ENCODE results near the gene JDP2.

JDP2 gene

DNA sequence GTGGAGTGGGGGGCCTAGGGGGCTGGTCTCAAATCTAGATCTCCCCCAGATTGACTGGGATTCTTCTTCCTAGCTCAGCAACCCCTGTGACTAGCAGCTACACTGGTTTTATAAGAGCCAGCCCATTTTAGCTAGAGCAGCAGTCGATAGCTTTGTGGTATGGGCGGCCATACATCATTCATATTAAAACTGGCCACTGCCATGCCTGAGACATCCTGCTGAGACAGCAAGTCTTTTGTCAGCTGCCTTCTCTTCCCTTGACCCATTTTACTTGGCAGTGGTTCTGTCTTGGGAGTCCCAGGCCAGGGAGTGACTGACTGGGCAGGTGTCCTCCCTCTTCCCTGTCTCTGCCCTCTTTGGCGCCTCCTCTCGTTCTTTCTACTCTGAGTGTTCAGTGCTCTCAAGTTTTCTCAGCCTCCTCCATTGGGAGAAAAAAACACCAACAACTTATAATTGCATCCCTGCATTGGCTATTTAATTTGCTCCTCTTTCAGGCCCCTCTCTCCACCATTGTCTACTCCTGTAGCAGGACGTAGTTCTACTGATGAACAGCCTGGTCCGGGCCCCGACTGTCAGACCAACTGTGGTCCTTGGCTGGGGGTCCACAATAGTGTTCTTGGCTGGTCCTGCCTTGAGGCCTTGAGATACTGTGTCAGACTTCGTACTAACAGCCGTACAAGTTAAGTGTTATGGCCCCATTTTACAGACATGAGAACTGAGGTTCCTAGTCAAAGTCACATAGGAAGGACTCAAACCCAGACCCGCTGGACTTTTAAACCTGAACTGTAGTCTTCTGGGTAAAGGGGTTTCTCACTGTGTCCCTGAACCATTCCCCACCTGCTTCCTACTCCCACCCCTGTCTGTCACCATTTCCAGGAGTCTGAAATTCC lies 18.3 kb upstream of the JDP2 start:
- DNase-seq (ENCODE audit: low spot score) = no peak

DNA sequence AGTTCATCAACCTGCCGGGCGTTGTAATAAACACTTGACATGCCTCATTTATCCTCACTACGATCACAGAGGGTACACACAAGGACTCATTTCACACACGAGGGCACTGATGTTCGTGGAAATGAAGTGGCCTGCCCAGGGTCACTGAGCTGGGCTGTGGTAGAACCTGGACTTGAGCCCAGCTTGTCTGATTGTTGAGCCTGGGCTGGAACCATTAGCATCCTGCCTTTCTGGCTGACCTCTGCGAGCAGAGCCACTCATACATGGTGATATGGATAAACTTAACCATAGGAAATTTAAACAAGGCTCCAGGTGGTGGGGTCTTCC lies 16.6 kb upstream of the JDP2 start:
- DNase-seq (ENCODE audit: low spot score) = no peak

DNA sequence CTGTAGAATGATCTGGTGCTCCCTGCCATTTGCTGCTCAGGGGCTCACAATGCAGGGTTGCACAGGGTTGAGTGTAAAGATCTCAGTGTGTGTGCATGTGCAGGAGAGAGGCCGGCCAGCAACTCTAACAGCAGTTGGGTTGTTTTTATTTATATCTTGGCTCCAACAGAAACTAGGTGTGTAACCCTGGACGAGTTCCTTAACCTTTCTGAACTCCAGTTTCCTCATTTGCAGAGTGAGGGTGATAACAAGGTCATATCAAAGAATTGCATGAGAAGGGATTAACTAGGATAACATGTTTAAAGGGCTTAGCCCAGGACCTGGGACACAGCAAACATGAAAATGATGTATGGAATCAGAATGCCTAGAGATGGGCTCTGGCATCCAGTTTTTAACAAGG lies 14.8 kb upstream of the JDP2 start:
- DNase-seq (ENCODE audit: low spot score) = no peak

DNA sequence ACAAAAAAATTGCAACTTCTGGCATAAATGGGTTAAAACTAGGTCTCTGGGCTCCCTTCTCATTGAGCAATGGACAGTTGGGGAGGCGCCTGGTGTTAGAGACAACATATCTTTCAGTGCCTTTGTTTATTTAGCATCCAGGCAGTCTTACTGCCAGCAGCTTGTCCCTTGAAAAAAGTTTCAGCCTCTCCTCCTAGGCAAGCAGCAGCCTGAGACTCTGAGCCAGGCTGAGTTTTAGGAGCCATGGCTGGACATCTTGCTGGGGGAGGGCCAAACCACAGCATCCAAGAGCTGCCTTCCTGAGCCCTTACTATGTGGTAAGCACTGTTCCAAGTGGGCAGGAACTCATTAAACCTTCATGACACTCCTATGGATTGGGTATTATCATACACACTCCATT lies 10.1 kb upstream of the JDP2 start:
- DNase-seq (ENCODE audit: low spot score) = no peak

DNA sequence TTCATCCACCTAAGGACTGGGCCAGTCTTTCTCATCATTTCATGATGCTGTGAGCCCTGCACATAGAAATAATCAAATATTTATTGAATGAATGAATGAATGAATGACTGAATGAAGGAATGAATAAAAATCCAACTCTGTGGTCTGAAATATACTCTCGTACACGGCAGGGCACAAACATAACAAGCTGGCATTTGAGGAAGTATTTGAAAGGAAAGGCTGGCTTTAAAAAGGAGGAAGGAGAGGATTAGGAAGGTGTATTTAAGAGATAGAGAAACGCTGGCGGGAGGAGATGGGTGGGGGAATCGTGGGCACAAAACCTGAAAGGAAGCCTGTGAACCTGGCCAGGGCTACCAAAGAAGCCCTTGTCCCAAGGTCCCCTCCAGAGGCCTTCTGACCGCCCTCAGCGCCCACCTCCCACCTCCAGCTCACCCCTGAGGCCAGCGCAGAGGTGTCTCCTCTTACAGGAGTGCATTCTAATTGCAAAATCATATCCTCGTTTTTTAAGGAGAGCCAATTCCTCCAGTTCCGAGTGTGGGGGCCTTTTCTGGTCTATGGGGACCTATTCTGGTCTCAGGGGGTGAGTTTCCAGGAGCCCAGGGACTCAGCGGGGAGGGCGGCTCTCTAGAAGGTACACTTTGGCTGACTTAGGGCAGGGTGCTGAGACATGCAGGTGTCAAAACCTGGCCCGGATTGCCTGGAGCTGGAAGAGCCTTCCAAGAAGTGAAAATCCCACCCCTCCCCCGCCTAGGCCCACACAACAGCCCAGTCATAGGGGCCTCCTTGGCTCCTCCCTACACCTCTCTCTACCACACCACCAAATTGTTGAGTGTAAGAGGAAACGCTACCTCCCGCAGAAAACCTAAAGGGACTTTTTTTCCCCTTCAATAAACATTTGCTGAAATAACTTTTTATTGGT lies 8.7 kb upstream of the JDP2 start:
- DNase-seq (ENCODE audit: low spot score) = peak; percentile 17

DNA sequence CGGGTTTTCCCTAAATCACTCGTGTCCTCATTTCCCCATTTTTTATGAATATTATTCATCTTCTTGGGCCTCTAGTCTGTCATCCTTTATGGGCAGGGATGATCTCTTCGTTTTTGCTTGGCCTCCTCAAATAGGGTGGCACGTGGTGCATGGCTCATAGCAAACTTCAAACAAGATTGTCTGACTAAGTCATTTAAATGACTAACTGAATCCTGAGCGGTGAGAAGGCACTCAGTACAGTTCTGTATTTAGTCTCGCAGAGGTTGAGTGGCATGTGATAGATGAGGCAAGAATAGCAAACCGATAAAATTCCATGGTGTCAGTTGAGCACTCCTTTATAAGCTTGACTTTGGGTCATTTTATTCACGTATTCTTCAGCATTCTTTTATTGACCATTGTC lies 5.7 kb upstream of the JDP2 start:
- no peak for DNase-seq (ENCODE audit: low spot score)

DNA sequence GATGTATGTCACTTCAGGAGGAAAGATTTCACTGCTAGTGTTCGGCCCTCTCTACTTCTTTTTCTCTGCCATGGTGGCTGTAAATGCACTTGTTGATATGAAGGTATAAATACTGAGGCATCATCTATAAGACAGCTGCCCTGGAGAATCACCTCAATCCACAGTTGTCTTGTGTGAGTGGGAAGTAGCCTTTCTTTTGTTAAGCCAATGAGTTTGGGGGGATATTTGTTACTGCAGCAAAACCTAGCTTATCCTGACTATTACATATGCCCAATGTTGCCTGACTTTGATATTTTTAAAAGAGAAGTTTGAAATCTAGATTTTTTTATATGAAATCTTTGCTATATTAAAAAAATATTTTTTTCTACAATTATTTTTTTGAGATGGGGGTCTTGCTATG lies 3.3 kb upstream of the JDP2 start:
- DNase-seq (ENCODE audit: low spot score) = no peak

DNA sequence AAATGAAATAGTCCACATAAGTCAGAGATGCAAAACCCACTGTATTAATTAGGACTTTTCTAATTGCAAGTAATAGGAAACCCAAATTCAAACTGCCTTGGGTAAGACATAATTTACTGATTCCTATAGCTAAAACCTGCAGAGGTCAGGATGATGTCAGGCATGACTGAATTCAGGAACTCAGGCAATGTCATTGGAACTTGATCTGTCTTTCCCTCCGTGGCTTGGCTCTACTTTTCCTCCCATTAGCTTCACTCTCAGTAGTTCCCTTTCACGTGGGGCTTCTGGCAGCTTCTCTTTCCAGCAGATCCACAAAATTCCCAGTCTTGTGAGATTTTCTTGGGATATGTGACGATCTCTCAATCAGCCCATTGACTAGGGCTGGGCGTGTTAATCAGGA lies 2.4 kb upstream of the JDP2 start:
- DNase-seq (ENCODE audit: low spot score) = no peak

DNA sequence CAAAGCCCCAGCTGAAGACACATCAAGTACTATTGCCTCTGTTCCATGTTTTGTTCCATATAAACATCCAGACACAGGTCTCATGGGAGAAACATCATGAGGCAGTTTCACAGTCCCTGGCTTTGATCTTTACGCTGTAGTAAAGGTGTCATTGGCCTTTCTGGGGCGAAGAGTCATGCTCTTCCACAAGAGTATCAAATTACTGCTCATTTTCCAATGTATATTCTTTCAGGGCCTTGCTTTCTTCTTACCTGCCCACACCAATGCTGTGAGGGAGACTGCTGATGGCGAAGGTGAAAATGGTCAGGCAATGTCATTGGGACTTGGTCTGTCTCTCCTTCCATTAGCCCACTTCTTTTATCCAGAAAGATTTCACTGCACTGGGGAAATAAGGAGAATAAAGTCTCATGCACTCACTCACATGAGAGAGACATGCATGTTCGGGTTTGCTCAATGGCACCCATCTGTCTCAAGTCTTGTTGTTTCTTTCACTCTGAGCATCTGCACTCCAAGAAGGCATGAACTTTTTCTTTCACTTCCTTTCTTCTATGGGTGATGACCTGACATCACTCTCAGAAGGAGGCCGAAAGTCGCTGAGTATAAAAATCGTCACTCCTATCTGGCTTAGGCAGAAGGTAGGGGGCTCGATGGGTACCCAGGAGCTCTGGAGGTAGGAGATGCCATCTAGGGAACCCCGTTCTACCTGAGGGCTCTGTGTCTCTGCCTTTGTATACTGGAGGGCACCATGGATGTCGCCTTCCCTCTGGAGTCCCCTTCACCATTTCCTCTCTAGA lies 1.3 kb upstream of the JDP2 start:
- no peak for DNase-seq (ENCODE audit: low spot score)

DNA sequence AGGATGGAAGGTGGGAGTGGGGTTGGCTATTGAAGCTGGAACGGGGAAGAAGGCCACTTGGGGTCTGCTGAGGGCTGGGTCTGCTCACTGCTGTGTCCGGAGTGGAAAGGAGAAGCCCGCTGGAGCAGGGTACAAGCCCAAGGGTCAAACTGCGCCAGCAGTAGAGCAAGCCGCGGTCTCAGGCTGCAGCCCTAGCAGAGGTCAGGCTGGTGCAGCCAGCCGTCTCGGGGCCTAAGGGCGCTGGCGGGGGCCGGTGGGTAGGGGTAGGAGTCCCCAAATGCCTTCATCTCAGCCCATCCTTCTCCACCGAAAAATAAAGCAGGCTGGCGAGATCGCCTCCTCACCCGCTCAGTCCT lies 718 bp upstream of the JDP2 start:
- DNase-seq (ENCODE audit: low spot score) = no peak

DNA sequence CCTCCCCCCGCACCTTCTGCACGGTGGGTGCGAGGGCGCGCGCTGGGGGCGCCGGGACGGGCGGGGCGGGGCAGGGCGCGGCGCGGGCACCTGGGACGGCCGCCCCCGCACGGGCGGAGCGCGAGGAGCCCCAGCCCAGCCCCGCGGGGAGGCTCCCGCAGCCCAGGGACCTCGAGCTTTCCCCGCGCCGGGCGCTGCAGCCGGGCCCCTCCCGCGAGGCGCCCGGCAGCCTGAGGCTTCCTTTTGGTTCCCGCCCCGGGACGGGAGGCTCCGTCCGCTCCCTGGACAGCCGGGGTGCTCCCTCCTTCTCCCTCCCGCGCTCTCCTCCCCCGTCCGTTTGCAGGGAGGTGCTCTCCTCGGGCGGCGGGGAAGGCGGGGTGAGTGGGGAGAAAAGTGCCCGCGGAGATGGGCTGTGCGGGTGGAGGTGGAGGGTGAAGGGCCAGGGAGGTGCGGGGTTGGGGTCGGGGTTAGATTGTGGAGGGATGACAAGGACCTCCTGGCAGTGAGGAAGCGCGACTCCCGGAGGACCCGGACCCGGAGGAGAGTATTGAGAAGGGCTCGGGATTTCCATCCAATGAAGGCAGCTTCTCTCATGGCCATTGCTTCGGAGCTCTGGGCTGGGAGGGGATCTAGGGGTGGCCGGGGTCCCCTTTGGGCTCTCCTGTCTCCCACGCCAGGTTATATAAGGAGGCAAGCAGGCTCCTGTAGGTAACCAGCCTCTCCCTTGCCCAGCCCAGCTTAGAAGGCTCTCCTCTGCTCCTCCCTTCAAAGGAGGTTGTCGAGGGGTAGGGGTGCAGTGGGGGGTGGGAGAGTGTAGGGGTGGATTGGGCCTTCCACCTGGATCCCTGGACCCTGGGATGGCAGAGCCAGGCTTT lies 645 bp downstream of the JDP2 start:
- no peak for DNase-seq (ENCODE audit: low spot score)

DNA sequence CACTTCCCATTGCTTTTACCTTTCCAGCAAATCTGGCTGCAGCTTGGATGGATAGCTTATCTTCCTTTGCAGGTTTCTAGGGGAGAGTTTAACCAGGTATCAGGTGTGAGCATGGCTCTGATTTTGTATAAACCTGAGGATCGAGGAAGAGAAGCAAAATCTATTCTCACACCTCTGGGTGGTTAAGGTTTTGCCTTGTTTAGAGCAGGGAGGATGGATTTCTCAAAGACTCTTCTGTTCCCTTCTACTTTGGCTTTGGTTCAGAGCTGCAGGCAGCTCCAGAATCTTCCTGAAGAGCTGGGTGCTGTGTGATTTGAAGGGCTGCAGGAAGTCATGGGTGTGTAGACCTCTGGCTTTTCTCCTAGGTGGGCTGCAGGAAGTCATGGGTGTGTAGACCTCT lies 1.7 kb downstream of the JDP2 start:
- DNase-seq (ENCODE audit: low spot score) = no peak

DNA sequence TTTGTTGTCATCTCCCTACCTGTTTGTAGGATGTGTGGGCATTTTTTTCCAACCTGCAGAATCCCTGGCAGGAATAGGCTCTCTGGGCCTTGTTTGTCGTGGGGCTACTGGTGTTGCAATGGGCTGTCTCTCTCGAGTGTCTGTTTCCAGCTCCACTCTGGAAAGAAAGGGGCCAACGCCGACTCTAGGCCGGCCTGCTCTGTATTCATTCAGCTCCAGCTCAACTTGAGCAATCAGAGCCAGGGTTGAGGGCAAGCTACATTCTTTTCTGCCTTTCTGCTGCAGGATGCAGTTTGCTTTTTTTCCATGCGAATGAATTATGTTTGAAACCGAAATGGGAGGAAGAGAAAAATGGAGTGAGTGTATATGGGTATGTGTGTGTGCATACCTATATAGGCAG lies 2.3 kb downstream of the JDP2 start:
- no peak for DNase-seq (ENCODE audit: low spot score)

DNA sequence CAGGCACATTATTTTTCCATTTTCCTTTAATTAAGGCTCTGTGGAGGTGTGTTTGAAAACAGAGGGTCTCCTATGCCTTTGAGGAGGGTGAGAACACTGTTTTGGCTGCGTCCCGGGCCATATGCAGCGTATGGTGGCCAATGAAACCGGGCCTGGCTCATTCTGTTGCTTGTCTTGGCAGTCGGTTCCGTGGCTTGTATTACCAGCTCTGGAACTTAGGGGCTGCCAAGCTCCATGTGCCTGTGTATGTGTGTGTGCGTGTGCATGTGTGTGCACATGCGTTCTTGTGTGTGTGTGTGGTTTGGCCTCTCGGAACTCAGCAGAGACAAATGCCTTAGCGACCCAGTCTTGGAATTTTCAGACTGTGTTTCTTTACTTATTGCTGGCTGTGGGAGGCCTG lies 2.7 kb downstream of the JDP2 start:
- DNase-seq (ENCODE audit: low spot score) = no peak

DNA sequence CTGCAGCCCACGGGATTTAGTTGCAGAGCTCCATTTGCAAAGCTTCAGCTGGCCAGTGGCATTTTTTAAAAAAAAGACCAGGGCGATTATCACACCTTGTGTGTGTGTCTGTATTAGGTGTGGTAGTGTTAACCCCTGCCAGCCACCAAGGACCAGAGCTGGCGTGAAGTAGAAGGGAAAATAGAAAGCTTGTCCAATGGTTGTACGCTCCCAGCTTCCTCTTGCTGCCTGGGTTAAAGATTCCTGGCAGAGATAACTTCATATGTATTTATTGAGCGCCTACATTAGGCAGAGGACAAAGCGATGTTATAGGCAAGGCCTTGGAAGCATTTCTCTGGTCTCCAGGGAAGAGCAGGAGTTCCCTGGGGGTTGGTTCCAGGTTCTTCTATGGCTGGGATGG lies 3.2 kb downstream of the JDP2 start:
- no peak for DNase-seq (ENCODE audit: low spot score)

DNA sequence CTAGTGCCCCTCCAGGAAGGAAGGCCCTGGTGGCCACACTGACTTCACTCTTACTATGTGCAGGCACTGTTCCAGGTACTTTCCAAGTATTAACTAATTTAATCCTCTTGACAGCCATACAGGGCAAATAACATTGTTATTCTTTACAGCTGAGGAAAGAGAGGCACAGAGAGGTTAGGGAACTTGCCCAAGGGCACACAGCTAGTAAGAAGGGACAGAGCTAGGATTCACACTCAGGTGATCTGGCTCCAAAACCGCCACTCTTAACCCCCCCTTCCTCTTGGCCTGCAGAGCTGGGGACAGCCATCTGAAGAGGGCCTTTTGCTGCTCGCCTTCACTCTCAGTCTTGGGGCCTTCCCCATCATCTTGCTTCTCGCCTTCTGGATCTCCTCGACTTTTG lies 4.0 kb downstream of the JDP2 start:
- no peak for DNase-seq (ENCODE audit: low spot score)

DNA sequence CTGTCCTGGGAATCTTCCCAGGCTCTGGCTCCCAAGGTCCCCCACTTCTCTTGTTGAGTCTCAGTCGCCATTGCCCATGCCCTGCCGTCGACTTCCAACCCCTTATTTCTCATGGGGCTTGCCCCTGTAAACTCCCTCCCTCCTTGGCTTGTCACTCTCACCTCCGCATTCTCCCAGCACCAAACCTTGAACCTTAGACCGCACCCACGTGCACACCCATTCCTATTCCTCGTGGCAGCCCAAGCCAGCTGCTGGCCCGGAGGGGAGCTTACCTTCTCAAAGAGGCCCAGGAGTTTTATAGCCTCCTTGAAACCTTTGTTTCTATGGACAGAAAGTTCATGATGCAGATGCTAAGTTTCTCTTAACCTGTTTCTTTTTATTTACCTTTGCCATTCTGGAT lies 4.6 kb downstream of the JDP2 start:
- no peak for DNase-seq (ENCODE audit: low spot score)

DNA sequence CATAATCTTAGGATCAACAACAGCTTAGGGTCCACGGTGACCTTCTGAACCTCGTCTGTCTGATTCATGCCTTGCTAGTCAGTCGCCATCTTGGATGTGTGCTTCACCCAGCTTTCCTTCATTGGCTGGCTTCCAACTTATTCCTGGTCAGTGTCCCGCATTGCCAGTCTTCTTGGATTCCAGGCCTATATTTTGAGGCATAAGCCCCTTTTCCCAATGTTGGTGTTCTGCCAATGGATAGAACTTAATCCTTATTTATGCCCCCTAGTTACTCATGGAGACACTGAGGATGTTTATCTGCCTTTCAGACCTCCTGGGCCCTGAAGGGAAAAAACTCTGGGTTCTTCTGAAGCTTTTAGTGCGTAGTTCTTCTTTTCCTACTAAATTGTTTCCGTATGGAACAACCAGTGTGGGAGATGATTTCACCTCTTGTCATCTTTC lies 5.8 kb downstream of the JDP2 start:
- DNase-seq (ENCODE audit: low spot score) = no peak

DNA sequence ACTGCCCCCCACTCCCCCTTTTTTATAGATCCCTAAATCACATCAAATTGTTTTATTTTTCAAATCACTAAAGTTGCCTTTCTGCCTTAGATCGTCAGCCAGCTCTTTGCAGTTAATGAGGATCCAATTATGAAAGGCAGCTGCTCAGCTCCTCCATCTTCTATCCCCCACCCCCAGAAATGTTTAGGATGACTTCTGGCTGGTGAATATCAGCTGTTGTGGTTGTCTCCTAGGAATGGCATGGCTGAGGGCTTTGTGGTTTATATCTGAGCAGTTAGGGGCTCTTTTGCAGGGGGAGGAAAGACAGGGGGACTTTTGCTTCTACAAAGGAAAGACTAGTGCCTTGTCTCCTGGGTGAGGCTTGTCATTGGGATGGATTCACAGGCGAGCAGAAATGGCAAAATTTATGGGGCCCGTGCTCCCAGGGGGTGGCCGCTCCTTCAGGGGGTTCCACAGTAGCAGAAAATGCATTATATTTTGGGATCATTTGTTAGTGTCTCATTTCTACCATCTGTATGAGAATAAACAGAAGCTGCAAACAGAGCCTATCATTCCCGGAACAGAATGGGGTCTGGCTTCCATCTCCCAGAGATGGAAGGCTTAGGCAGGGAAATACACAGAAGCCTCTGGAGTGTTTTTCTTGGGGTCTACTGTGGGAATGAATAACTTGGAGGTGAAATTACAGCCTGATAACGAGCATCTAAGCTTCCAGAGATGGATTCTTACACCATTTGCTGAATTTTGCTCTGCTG lies 6.5 kb downstream of the JDP2 start:
- DNase-seq (ENCODE audit: low spot score) = no peak

DNA sequence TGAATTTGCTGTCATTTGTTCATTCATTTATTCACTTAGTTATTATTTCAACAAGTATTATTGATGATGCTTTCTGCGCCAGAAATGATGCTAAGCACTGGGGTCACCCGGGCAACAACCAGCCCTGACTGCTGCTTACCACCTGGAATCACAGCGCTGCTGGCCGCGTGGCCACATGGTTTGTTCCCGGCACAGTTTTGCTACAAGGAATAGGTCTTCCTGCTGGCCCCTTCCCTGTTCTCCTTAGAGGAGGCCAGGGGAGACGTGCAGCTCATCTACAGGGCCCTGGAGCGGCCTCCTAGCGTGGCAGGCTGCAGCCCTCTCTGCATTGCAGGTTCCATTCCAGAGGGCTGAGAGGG lies 7.0 kb downstream of the JDP2 start:
- no peak for DNase-seq (ENCODE audit: low spot score)

DNA sequence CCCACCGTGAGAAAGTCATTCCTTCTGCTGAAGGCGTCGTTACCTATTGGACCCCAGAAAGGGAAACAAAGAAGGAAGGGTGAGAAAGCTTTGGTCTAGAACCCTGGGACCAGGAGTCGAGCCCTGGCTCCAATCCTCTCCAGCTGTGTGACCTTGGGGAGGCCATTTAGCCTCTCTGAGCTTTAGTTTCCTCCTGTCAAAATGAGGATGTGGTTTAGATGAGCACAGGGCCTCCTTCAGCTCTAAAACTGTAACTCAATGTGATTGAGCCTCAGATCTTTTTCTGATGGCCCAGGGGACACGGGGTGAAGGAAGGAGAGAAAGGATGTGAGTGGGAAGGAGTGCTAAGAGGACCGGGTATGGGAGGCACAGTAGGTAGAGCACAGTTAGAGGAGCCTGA lies 7.7 kb downstream of the JDP2 start:
- no peak for DNase-seq (ENCODE audit: low spot score)

Data from CD4-positive, alpha-beta T cell treated with Interleukin-15 for 4 hours (primary cell).